Panc1 (cell line): ENCODE results near the gene EXO5. TPM values are rescaled to one million over a fixed set of nuclear protein-coding genes. Genes with fewer than 3 reads are reported as not detected.

Source experiments
- ATAC-seq: fragments of 200-7000 bp; cut with Tn5 transposase; 2 replicates; pipeline ENCODE4 v1.9.1; 2020; ENCODE audit warnings: mild to moderate bottlenecking, moderate library complexity
- BruUV-seq: library from RNA; stranded (reverse); fragments of 400-500 nt; replicated peaks from 2 replicates; lab custom pipeline; 2021; lab: Mats Ljungman, UMichigan
- CTCF ChIA-PET: fragments of 300-600 bp; sonication (Branson Sonifier 250); formaldehyde crosslinking; loops from one replicate; lab custom pipeline; 2022; ENCODE audit warnings: antibody characterized with exemption; lab: Charles Lee
- POLR2A ChIA-PET: fragments of 300-600 bp; sonication (Branson Sonifier 250); formaldehyde crosslinking; loops from one replicate; lab custom pipeline; 2022; ENCODE audit warnings: antibody characterized with exemption; lab: Charles Lee
- DNase-seq: peaks from one replicate; pipeline ENCODE4 v3.0.0-alpha.2; 2010; ENCODE audit warnings: low read depth, low spot score
- H3K27ac ChIP-seq: 2 replicates; pipeline ENCODE4 v1.5.1; 2011; ENCODE audit warnings: mild to moderate bottlenecking, low read length, inconsistent platforms
- H3K27me3 ChIP-seq: fragments of 200-500 bp; sonication (Bioruptor generic); 2 replicates; pipeline ENCODE4 v1.6.0; 2014; ENCODE audit warnings: low read length, inconsistent platforms; ENCODE audit not compliant: control insufficient read depth, insufficient read depth
- H3K36me3 ChIP-seq: fragments of 200-500 bp; sonication (Bioruptor generic); 2 replicates; pipeline ENCODE4 v1.5.1; 2014; ENCODE audit warnings: inconsistent platforms, mild to moderate bottlenecking, low read length, moderate library complexity; ENCODE audit not compliant: control insufficient read depth, insufficient read depth
- H3K4me1 ChIP-seq: 2 replicates; pipeline ENCODE4 v1.5.1; 2011; ENCODE audit warnings: inconsistent platforms, mild to moderate bottlenecking, low read length, moderate library complexity; ENCODE audit not compliant: control insufficient read depth, insufficient read depth
- H3K4me3 ChIP-seq, 2 experiments: 2 replicates each; pipeline ENCODE4 v1.5.1; 2011 to 2012; ENCODE audit warnings: low read depth in 2 of 2, low read length in 2 of 2, mild to moderate bottlenecking in 2 of 2, inconsistent platforms in 1 of 2, moderate library complexity in 1 of 2
- H3K9me3 ChIP-seq: fragments of 200-500 bp; sonication (Bioruptor generic); 2 replicates; pipeline ENCODE4 v1.5.1; 2014; ENCODE audit warnings: low read depth, mild to moderate bottlenecking, inconsistent platforms, low read length, moderate library complexity; ENCODE audit not compliant: control insufficient read depth, insufficient read depth
- POLR2AphosphoS5 ChIP-seq: IDR thresholded peaks from 2 replicates; pipeline ENCODE4 v1.6.1; 2012; ENCODE audit warnings: mild to moderate bottlenecking, low read depth, low read length, moderate library complexity
- SIN3A ChIP-seq: IDR thresholded peaks from 2 replicates; pipeline ENCODE4 v1.6.1; 2012; ENCODE audit warnings: low read depth, mild to moderate bottlenecking, low read length, moderate library complexity, borderline replicate concordance; ENCODE audit not compliant: insufficient read depth
- TCF7L2 ChIP-seq: IDR thresholded peaks from 2 replicates; pipeline ENCODE4 v1.6.1; 2011; ENCODE audit warnings: mild to moderate bottlenecking, low read depth, low read length, inconsistent platforms
- in situ Hi-C: cut with HindIII; loops from 2 replicates; pipeline ENCODE4 v1.10.0; 2016; ENCODE audit warnings: low sequenced_read_pairs, low pct_unique_long_range_greater_than_20kb
- intact Hi-C: fragments of 100-400 bp; cut with micrococcal nuclease; formaldehyde crosslinking; loops from one replicate; pipeline ENCODE4 v1.10.0; 2022; ENCODE audit not compliant: unreplicated experiment
- total RNA-seq: library from RNA; stranded (reverse); gene quantifications from one replicate; pipeline ENCODE4 v1.2.1, GENCODE V29; 2021; ENCODE audit not compliant: unreplicated experiment
- TF ChIP-seq, protein P1 (sequence below): fragments of 450-650 bp; IDR thresholded peaks from 2 replicates; pipeline ENCODE4 v1.5.1; 2017; ENCODE audit warnings: mild to moderate bottlenecking
- TF ChIP-seq, protein P2 (sequence below), 2 experiments: IDR thresholded peaks; 2 replicates each; pipeline ENCODE4 v1.6.1; 2011 to 2012; ENCODE audit warnings: low read depth in 2 of 2, control low read depth in 1 of 2, low read length in 1 of 2, mild to moderate bottlenecking in 1 of 2, moderate library complexity in 1 of 2; ENCODE audit not compliant: insufficient read depth in 1 of 2

The EXO5 gene
- total RNA-seq, 1 experiment from 2014 or later, result 17.9 TPM

DNA sequence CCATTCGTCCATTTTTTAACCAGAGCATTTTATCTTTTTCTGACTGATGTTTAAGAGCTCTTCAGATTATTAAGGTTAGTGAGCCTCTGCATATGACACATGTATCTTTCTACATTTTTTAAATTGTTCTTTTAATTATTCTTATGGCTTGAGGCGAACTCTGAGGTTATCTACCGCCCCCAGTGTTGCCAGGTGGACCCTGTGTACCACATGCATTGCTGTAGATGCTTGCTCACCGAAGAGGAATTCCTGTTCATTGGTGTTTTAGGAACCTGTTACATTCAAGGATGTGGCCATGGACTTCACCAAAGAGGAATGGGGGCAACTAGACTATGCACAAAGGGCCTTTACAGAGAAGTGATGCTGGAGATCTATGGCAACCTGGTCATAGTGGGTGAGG is 54.7 kb downstream of the EXO5 start:
- in situ Hi-C loops (no loop called here), intact Hi-C loops (no loop called here)
- Histone ChIP-seq H3K27me3 (no peaks in the 10 kb centered on the region), H3K4me1 (no peaks in the 10 kb centered on the region), H3K36me3 (no peaks in the 10 kb centered on the region), H3K27ac (no peak overlapping the region), H3K4me3 (no peak overlapping the region), H3K9me3 (no peaks in the 10 kb centered on the region)
- BruUV-seq, result no TSS peak
- TF ChIP-seq POLR2AphosphoS5, result no peak
- TF ChIP-seq, protein P1, sequence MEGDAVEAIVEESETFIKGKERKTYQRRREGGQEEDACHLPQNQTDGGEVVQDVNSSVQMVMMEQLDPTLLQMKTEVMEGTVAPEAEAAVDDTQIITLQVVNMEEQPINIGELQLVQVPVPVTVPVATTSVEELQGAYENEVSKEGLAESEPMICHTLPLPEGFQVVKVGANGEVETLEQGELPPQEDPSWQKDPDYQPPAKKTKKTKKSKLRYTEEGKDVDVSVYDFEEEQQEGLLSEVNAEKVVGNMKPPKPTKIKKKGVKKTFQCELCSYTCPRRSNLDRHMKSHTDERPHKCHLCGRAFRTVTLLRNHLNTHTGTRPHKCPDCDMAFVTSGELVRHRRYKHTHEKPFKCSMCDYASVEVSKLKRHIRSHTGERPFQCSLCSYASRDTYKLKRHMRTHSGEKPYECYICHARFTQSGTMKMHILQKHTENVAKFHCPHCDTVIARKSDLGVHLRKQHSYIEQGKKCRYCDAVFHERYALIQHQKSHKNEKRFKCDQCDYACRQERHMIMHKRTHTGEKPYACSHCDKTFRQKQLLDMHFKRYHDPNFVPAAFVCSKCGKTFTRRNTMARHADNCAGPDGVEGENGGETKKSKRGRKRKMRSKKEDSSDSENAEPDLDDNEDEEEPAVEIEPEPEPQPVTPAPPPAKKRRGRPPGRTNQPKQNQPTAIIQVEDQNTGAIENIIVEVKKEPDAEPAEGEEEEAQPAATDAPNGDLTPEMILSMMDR, result no peak
- no peak for TF ChIP-seq TCF7L2
- TF ChIP-seq, protein P2, sequence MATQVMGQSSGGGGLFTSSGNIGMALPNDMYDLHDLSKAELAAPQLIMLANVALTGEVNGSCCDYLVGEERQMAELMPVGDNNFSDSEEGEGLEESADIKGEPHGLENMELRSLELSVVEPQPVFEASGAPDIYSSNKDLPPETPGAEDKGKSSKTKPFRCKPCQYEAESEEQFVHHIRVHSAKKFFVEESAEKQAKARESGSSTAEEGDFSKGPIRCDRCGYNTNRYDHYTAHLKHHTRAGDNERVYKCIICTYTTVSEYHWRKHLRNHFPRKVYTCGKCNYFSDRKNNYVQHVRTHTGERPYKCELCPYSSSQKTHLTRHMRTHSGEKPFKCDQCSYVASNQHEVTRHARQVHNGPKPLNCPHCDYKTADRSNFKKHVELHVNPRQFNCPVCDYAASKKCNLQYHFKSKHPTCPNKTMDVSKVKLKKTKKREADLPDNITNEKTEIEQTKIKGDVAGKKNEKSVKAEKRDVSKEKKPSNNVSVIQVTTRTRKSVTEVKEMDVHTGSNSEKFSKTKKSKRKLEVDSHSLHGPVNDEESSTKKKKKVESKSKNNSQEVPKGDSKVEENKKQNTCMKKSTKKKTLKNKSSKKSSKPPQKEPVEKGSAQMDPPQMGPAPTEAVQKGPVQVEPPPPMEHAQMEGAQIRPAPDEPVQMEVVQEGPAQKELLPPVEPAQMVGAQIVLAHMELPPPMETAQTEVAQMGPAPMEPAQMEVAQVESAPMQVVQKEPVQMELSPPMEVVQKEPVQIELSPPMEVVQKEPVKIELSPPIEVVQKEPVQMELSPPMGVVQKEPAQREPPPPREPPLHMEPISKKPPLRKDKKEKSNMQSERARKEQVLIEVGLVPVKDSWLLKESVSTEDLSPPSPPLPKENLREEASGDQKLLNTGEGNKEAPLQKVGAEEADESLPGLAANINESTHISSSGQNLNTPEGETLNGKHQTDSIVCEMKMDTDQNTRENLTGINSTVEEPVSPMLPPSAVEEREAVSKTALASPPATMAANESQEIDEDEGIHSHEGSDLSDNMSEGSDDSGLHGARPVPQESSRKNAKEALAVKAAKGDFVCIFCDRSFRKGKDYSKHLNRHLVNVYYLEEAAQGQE (IDR thresholded peaks at IDR 0.05; ENCODE audit: insufficient read depth in 1 of 2, low read depth in 2 of 2, low read length in 1 of 2), result no peak
- TF ChIP-seq SIN3A, result no peak
- no peak for DNase-seq
- POLR2A ChIA-PET, result no interaction called here
- CTCF ChIA-PET, result no interaction called here
- ATAC-seq, result no peak

DNA sequence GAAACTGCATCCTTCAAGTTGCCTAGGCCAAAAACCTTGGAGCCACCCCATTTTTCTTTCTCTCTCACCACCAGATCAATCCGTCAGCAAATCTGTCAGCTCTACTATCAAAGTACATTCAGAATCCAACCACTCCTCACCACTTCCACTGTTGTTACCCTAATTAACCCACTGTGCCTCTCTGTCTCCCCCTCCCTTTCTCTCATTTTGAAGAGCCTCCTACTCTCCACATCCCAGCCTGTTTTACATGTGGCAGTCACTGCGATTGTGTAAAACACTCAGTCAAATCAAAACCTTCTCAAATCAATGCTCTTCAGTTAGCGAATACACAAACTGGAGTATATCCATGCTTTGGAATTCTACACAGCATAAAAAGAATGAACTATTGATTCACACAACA is 55.9 kb downstream of the EXO5 start:
- BruUV-seq, result no TSS peak
- TF ChIP-seq, protein P1, result no peak
- TF ChIP-seq POLR2AphosphoS5 (no peak), TCF7L2 (no peak), SIN3A (no peak)
- TF ChIP-seq, protein P2 (IDR thresholded peaks at IDR 0.05; ENCODE audit: insufficient read depth in 1 of 2, low read depth in 2 of 2, low read length in 1 of 2), result no peak

More for the DNA sequence above, 55.9 kb downstream of the EXO5 start:
- Histone ChIP-seq H3K27ac (no peak overlapping the region), H3K4me1 (no peaks in the 10 kb centered on the region), H3K36me3 (no peaks in the 10 kb centered on the region), H3K4me3 (no peak overlapping the region), H3K27me3 (no peaks in the 10 kb centered on the region), H3K9me3 (no peaks in the 10 kb centered on the region)
- ChIA-PET CTCF (no interaction called here), POLR2A (no interaction called here)
- intact Hi-C loops, result no loop called here
- DNase-seq, result no peak
- no peak for ATAC-seq
- in situ Hi-C loops, result no loop called here
